Stimulated activated CD8-positive, alpha-beta memory T cell treated with anti-CD3 and anti-CD28 coated beads, Interleukin-2, amount 100 ng/mL, for 48 hours (primary cell): Measurements from ENCODE around the gene IPO5.
A peak's percentile ranks its signal among the peaks of the same experiment; 100 is the strongest.
"Not testable (repeated sequence)": the region's sequence is repeated elsewhere in the genome, so short reads cannot be mapped to it uniquely, and the experiment has no call there.

Source experiments
- DNase-seq, 2 donors: peaks; one replicate each; pipeline ENCODE4 v3.0.0-alpha.2; 2020; ENCODE audit warnings: low read depth in 2 of 2

The IPO5 gene

DNA sequence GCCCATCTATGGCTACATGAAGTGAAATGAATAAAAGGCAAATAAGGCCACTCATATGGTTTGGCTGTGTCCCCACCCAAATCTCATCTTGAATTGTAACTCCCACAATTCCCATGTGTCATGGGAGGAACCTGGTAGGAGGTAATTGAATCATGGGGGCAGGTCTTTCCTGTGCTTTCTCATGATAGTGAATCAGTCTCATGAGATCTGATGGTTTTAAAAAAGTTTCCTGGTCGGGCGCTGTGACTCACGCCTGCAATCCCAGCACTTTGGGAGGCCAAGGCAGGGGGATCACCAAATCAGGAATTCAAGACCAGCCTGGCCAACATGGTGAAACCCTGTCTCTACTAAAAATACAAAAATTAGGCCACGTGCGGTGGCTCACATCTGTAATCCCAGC is 4.2 kb upstream of the IPO5 start:
- not testable (repeated sequence) for DNase-seq

DNA sequence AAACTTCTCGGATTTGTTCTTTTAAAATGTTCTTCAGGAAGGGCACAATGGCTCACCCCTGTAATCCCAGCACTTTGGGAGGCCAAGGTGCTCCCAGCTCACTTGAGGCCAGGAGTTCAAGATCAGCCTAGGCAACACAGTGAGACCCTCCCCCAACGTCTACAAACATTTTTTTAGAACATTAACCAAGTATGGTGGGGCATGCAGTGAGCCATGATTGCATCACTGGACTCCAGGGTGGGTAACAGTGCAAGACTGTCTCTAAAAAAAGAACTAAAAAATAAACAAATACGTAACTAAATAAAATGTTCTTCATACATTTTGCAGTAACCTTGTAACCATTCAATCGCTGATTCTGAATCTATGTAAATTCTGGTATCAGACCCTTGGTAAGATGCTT is 2.1 kb upstream of the IPO5 start:
- DNase-seq, result no peak

DNA sequence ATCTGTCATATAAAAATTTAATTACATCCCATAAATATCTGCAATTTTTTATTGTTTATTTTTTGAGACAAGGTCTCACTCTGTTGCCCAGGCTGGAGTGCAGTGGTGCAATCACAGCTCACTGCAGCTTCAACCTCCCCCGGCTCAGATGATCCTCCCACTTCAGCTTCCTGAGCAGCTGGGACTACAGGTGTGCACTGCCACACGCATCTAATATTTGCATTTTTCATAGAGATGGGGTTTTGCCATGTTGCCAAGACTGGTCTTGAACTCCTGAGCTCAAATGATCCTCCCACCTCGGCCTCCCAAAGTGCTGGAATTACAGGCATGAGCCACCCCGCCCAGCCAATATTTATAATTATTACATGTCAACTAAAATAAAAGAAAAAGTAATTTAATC is 644 bp upstream of the IPO5 start:
- not testable (repeated sequence) for DNase-seq

DNA sequence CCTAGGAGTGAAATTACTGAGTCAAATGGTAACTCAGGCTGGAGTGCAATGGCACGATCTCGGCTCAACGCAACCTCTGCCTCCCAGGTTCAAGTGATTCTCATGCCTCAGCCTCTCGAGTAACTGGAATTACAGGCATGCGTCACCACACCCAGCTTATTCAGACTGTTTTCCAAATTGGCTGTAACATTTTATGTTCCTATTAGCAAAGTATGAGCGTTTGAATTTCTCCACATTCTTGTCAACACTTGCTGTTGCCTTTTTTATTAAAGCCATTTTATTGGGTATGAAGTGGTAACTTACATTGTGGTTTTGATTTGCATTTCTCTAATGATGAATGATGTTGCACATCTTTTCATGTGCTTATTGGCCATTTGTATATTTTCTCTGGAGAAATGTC is 7.9 kb downstream of the IPO5 start:
- no peak for DNase-seq

DNA sequence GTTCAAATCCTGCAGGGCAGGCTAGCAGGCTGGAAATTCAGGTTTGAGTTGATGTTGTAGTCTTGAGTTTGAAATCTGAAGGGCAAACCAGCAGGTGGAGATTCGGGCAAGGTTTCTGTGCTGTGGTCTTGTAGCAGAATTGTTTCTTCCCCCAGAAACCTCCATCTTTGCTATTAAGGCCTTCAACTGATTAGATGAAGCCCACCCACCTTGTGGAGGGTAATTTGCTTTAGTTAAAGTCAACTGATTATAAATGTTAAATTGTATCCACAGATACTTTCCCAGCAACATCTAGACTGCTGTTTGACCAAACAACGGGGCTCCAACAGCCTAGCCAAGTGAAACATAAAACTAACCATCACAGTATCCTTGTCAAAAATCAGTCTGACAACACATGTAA is 9.4 kb downstream of the IPO5 start:
- no peak for DNase-seq

DNA sequence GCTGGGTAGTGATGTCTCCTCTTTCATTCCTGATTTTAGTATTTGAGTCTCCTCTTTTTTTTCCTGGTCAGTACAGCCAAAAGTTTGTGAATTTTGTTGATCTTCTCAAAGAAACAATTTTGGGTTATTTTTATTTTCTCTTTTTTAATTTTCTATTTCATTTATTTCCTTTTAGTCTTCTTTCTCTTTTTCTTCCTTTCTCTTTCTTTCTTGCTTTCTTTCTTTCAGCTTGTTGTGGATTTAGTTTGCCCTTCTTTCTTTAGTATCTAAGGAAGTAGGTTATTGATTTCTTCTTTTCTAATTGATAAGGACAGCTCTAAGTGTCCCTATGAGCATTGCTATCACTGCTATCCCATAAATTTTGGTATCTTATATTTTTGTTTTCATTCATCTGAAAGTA is 13.8 kb downstream of the IPO5 start:
- no peak for DNase-seq

DNA sequence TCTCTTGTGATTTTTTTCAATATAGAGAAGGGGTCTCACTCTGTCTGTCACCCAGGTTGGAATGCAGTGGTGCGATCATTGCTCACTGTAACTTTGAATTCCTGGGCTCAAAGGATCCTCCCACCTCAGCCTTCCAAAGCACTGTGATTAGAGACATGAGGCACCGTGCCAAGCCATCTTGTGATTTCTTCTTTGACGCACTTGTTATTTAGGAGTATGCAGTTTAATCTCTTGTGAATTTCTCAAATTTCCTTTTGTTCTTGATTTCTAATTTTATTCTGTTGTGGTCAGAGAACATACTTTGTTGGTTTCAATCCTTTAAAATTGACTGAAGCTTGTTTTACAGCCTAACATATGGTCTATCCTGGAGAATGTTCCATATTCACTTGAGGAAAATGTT is 14.5 kb downstream of the IPO5 start:
- no peak for DNase-seq

DNA sequence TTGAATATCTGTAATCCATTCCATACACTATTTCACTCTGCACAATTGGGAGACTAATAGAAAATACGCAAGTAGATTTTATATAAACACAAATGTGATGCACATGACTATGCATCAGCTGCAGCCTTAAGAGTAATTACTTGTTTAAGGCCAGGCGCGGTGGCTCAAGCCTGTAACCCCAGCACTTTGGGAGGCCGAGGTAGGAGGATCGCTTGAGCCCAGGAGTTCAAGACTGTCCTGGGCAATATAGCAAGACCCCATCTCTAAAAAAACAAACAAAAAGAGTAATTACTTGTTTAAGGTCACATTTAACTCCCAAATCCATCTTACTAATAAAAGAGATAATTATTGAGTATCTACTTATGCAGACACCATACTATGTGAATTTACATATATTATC is 18.0 kb downstream of the IPO5 start:
- no peak for DNase-seq

DNA sequence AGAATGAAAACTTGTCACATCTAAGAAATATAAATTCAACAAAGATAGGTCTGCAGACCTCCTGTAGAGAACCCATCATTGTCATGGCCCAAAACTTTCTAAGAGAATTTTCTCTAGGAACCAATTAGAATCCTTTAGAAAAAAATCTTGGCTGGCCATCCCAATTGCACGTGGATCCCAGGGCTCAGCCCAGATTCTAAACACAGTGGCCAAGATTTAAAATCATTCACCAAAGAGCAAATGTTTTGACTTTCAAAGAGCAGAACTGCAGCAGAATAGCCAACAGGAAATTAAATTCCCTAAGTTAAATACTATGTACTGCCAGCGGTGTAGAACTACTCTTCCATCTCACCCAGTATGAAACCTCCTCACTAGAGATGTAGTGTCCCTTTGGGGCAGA is 21.3 kb downstream of the IPO5 start:
- DNase-seq, result no peak

DNA sequence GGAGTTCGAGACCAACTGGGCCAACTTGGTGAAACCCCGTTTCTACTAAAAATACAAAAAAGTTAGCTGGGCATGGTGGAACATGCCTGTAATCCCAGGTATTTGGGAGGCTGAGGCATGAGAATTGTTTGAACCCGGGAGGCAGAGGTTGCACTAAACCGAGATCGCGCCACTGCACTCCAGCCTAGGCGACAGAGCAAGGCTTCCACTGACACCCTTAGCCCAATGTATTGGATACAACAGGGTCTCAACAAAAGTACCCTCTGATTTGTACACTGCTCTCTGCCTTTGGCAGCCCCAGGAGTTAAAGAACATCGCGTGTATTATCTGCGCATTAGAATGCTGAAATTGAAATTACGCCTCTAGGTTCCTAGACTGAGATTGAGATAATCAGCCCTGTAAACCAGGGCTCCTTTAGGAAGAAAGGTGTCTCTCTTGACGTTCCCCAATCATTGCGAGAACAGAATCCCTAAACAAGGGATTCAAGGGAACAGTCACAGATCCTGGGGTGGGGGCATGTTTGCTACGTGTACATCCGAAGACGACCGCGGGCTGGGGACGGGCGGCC is 21.9 kb downstream of the IPO5 start:
- no peak for DNase-seq

DNA sequence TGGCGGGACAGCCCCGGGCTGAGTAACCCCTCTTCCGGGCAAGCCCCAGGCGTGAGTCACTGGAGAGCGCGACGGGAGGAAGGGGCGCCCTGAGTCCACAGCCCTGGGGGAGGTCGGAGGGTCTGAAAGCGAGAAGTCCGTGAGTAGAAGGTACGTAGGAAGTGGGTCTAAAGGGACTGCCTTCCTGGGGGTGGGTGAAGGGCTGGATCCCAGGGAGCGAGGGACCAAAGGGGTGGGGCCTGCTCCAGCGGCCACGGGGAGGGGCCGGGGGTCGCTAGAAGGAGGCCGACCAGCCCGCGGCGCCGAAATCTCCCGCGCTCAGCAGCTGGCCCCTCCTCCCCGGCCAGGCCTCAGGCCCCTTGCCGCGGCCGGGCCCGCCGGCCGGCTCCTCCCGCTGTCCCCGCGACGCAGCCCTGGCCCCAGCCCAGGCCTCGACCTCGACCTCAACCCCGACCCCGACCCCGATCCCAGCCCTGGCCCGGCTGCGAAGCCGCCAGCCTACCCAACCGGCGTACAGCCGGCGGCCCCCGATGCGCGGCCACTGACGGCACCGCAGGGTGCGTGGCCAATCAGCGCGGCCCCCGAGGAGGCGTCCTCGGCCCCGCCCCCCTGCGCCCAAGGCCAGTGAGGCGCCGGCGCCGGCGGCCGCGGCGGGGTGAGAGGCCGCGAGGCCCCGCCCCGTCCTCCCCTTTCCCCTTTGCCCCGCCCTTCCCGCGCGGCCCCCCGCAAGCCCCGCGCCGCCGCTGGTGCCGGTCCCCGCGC is 22.6 kb downstream of the IPO5 start:
- DNase-seq, result peak; percentile 83 to 90

DNA sequence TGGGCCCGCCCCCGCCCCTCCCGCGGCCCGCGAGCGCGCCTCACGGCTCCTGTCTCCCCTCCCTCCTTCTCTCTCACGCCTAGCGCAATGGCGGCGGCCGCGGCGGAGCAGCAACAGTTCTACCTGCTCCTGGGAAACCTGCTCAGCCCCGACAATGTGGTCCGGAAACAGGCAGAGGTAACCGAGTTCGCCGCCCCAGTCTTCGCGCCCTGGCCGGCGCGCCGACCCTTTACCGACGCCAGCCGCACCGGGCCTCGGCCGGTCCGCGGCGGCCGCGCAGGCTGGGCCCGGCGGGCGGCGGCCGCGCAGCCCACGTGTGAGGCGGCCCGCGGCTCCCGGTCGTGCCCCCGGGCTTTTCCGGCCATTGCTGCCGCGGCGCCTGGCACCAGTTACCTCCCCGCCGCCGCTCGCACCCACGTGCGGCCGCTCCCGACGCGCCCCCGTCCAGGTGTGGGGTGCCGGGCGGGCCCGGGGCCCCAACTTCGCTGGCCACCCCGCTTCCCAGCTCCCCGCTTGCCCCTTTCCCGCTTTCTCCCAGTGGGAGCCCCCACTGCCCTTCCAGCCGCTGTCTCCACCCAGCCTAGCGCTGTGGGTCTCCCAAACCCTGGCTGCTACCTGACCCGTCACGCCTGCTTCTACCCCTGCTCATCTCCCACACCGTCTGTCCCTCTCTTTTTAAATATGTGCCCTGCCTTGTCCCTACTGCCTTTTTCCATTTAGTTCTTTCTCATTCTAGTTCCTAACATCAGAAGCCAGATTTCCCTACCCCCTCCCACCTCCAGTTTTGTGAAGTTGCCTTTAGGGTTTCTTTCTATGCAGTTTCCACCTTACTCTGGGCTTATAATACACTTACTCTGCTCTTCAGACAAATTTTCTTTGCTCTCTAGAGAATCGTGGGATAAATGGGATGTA is 23.4 kb downstream of the IPO5 start:
- DNase-seq, result peak in 1 of 2 donors; percentile 8

DNA sequence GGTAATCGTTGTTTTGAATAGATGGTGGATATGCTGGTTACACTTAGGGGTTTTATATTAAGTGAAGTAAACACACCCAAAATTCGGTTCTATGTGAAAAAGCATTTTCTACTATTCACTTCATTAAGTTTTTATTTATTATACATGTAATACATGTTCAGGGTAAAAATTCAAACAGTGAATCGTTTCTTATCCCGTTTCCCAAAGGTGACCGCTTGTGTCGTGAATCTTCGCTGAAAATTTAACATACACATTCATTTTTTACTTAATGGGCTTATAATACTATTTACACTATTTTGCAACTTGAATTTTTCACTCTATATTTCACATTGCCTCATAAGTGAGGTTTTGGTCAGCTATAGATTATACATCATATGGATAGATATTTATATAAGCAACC is 24.5 kb downstream of the IPO5 start:
- DNase-seq, result no peak

DNA sequence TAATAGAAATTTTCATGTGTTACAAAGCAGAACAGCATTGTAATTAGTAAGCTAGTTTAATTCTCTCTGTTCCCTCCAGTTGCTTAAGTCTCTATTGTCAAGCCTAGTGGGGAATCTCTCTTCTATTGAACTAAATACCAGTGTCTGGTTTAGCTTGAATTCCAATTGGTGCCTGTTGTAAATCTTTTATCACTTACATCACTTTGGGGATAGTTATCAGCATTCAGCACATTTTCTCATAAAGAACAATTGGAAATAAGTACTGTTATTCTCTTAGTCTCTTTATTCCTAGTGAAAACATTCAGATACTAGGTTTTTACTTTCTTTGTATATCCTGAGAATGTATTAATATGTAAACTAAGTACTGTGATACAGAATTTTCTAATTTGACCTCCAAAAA is 25.2 kb downstream of the IPO5 start:
- no peak for DNase-seq

DNA sequence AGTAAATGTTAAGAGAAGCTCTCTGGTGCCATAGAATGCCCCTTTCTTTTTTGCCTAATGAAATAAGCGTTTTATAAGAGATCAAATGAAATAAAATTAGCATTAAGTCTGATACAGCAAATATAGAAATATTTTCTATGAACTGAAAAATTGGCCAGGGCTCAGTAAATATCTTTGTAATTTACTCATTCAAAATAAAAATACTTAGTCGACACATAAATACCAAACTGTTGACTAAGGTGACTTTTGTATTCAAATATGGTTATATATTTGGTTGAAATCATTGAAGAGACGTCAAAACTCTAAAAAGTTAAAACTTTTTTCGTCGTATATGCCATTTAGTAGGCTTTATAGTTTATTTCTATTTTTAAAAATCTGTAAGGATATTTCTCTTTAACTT is 25.6 kb downstream of the IPO5 start:
- no peak for DNase-seq

DNA sequence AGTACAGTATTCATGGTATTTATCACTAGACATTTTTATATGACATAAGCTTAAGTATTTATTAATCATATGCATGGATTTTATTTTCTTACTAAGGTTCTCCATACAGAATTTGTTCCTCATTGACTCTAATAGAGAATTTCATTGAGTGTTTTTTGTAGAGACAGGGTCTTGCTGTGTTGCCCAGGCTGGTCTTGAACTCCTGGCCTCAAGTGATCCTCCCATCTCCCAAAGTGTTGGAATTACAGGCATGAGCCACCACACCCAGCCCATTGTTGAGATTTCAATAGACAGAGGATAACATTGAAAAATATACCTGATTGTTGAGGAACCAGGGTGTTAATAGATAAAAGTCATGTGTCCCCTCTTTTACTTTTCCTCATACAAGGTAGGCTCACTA is 26.1 kb downstream of the IPO5 start:
- DNase-seq, result no peak

DNA sequence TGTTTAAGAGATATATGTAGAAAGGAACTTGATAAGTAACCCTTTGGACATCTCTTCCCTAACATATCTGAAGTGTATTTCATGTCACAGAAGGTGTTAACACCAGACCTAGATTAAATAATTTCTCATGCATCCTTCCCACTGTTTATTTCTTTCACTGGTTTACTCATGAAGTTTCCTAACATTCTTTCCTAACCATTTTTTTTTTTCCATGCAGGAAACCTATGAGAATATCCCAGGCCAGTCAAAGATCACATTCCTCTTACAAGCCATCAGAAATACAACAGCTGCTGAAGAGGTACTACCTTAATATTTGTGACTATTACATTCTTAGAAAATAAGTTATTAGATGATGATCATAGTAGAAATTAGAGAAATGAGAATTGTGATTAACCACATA is 28.8 kb downstream of the IPO5 start:
- DNase-seq, result no peak

DNA sequence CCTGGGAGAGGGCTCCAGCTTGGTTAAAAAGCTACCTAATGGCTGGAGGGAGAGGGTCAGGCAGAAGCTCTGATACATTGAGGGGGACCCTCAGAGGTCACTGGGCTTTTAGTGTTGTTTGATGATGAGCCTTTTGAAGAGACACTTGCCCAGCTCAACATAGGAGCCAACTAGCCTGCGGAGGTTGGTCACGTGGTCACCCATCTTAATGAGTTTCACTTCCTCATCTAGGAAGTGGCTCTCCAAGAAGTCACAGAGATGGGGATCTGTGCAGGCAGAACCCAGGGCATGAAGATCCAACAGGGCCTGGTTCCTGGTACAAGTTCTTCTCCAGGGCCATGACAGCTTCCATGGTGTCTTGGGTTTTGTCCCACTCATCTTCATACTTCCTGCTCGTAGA is 33.4 kb downstream of the IPO5 start:
- DNase-seq, result no peak

DNA sequence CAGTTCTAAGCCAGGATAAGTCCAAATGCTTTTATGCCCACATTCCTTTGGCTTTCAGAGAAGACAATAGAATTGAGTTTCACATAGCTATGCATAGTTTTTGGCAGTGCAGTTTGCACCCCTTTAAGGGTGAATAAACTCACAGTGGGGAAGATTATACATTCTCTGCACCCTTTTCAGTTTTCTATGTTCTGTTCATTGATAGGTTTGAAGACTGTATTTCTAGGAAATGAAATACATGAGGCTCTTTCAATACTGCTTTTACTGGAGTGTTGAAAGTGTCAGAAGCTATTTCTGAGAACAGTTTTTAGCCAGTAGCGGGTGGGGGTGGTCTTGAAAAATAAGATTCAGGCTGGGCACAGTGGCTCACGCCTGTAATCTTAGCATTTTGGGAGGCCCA is 46.2 kb downstream of the IPO5 start:
- DNase-seq, result no peak

DNA sequence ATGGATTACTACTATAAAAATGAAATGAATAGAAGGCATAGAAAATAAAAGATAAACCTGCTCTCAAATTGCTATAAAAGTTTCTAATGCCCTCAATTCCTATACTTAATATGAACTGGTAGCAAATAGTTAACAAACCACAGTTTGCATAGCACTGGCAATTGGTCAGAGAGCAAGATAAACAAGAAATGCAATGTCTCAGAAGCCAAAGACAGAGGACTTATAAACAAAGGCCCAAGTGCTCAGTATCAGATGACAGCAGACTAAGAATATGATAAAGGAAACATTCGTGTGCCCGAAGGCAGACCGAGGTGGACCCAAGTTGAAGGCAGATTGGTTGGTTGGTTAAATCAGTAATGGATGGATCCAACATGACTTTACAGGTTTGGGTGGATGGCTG is 50.6 kb downstream of the IPO5 start:
- DNase-seq, result no peak

DNA sequence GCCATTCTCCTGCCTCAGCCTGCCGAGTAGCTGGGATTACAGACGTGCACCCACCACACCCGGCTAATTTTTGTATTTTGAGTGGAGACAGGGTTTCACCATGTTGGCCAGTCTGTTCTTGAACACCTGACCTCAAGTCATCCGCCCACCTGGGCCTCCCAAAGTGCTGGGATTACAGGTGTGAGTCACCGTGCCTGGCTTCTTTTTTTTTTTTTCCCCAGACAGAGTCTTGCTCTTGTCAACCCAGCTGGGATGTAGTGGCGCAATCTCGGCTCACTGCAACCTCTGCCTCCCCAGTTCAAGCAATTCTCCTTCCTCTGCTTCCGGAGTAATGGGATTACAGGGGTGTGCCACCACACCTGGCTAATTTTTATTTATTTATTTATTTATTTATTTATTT is 51.5 kb downstream of the IPO5 start:
- not testable (repeated sequence) for DNase-seq

DNA sequence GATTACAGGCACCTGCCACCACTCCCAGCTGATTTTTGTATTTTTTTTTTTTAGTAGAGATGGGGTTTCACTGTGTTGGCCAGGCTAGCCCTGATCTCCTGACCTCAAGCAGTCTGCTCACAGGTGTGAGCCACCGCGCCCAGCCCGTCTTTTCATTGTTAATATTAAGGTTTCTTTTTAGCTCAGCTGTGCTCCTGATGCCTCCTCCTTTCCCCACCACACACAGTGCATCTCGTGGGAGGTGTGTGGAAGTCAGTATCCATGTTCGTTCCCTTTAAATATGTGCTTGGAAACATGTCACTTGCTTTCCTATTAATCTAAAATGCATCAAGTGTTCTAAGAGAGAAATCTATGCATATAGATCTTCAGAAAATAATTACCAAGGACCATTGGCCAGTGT is 53.5 kb downstream of the IPO5 start:
- DNase-seq, result no peak

DNA sequence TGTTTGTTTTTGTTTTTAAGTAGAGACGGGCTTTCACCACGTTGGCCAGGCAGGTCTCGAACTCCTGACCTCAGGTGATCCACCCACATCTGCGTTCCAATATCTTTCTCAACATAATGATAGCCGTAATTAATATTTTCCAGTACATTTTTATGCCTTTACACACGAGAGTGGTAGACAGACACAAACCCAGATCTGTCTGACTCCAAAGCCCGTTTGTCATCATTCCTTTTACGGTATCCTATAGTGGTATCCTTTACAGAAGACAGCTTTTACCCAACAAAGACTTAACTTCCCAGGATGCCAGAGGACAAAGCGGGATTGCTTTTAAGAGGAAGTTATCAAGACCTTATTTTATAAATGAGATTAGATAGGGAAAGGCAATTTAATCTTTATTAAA is 59.8 kb downstream of the IPO5 start:
- no peak for DNase-seq
